GM19240 (cell line): Measurements from ENCODE around the gene FPR1.

Source experiments
- DNase-seq: peaks from one replicate; pipeline ENCODE4 v3.0.0; 2011; ENCODE audit warnings: low spot score; ENCODE audit not compliant: insufficient read length

Gene FPR1

GRCh38 chr19:51706296-51706695 lies 45.4 kb downstream of the FPR1 start:
- DNase-seq: no peak

DNA sequence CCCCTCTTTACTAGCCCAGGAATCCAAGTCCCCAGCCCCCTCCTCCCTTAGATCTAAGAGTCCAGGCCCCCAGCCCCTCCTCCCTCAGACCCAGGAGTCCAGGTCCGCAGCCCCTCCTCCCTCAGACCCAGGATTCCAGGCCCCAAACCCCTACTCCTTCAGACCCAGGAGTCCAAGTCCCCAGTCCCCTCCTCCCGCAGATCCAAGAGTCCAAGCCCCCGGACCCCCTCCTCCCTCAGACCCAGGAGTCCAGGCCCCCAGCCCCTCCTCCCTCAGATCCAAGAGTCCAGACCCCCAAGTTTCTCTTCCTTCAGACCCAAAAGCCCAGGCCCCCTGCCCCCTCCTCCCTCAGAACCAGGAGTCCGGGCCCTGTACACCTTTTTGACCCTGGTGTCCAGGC lies 47.1 kb downstream of the FPR1 start:
- DNase-seq: no peak

DNA sequence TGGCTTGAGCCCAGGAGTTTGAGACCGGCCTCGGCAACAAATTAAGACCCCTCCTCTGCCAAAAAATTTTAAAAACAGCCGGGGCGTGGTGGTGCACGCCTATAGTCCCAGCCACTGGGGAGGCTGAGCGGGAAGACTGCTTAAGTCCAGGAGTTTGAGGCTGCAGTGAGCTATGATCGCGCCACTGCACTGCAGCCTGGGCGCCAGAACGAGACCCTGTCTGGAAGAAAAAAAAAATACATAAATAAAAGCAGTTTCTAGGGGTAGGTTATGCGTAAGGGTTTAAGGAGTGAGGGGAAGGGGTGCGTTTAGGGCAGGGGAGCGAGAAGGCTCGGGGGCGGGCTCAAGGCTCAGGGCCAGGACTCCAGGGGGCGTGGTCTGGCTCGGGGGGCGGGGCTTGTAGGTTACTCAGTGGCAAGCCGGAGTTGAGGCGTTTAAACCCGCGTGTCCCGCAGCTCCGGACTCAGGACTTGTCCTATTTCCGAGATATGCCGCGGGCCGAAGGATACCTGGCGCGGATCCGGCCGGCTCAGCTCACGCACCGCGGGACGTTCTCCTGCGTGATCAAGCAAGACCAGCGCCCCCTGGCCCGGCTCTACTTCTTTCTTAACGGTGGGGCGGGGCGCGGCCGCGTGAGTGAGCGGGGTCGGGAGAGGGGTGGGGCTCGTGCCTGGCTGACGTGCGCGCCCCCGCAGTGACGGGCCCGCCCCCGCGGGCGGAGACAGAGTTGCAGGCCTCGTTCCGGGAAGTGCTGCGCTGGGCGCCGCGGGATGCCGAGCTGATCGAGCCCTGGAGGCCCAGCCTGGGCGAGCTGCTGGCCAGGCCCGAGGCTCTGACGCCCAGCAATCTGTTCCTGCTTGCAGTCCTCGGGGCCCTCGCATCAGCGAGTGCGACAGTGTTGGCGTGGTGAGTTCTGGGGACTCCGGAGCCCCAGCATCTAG lies 47.8 kb downstream of the FPR1 start:
- DNase-seq: peak; percentile 97

DNA sequence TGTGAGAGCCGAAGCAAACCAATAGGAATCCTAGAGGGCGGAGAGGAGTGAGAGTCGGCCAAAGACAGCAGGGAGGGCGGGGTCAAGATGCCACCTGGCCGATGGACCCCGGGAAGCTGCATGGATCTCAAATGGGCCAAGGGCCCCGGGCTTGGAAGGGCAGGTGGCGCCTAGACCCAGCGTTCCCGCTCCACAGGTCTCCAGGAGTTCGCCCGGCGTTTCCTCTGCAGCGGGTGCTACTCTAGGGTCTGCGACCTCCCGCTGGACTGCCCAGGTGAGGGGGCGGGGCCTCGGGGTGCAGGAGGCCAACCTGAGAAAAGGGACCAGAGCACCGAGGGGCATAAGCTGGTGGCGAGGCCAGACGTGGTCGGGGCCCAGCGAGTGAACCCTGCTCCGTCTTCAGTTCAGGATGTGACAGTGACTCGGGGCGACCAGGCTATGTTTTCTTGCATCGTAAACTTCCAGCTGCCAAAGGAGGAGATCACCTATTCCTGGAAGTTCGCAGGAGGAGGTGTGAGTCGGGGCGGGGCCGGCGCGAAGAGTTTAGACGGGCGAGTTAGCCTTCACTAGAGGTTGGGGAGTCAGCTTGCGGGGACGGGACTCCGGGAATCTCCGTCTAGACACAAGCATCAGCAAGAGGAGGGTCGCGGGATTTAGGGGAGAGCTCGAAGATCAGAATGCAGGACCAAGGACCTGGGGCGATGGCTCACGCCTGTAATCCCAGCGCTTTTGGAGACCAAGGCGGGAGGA lies 48.7 kb downstream of the FPR1 start:
- no peak for DNase-seq

DNA sequence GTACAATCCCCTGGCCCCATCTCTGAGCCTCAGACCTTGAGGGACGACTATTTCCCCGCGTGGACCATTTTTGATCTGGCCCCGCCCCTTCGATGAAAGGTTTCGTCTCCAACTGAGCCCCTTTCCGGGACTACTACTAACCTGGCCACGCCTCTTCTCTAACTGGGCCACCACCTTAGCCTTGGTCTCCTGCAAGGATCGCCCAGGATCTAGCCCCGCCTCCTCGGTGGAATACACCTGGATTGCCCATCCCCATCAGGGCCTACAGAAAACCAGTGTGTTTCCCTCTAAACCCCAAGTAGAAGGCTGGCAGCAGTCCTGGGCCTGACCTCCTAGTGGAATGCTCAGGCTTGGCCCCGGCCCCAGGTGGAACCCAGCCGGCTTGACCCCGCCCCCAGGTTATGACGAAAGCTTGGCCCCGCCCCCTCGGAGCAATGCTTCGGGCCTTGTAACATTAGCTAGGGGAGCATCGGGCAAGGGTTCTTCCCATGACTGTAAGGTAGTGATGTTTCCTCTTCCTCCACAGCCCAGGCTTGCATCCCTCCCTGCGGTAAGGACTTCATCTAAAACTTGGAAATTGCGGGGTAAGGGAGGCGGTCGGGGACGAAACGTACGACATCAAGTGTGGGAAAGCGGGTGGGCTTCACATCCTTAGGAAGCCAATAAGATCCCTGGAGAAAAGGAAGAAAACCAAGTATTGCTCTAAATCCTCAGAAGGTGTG lies 49.4 kb downstream of the FPR1 start:
- DNase-seq: no peak

- no peak for DNase-seq
Measured at GRCh38 chr19:51701468-51702100, 50.1 kb downstream of the FPR1 start.

DNA sequence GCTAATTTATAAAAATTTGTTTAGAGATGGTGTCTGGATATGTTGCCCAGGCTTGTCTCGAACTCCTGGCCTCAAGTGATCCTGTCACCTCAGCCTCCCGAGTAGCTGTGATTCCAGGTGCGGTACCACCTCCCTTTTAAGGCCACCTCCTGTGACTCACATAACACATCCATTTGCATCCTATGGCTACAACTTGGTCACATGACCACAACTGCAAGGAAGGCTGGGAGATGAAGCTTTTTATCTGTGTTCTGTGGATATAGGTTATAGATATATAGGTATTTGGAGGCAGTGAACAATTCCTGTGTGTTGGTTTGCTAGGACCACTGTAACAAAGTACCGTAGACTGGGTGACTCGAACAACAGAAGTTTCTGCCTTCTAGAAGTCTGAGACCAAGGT lies 52.5 kb downstream of the FPR1 start:
- no peak for DNase-seq

GRCh38 chr19:51698296-51698695 lies 53.4 kb downstream of the FPR1 start:
- DNase-seq: no peak

- DNase-seq: no peak
Measured at GRCh38 chr19:51697169-51697776, 54.4 kb downstream of the FPR1 start.

GRCh38 chr19:51696606-51697005 lies 55.1 kb downstream of the FPR1 start:
- no peak for DNase-seq
